Pulmonary artery endothelial cell (primary cell): ENCODE measurements around the gene MAMDC4. TPM values are rescaled to one million over a fixed set of nuclear protein-coding genes. Genes with fewer than 3 reads are reported as not detected.
"Not testable (repeated sequence)": the region's sequence is repeated elsewhere in the genome, so short reads cannot be mapped to it uniquely, and the experiment has no call there.

ENCODE experiments used
- DNase-seq: peaks from one replicate; pipeline ENCODE4 v3.0.0-alpha.2; 2011; ENCODE audit warnings: low read depth, low spot score
- total RNA-seq: library from RNA; depleted of rRNA; stranded (reverse); fragments of >200 nt; gene quantifications from 2 replicates; pipeline ENCODE4 v1.2.3, GENCODE V29; 2014

MAMDC4 gene
- total RNA-seq = 0.86 and 2.1 TPM in 2 replicates

DNA sequence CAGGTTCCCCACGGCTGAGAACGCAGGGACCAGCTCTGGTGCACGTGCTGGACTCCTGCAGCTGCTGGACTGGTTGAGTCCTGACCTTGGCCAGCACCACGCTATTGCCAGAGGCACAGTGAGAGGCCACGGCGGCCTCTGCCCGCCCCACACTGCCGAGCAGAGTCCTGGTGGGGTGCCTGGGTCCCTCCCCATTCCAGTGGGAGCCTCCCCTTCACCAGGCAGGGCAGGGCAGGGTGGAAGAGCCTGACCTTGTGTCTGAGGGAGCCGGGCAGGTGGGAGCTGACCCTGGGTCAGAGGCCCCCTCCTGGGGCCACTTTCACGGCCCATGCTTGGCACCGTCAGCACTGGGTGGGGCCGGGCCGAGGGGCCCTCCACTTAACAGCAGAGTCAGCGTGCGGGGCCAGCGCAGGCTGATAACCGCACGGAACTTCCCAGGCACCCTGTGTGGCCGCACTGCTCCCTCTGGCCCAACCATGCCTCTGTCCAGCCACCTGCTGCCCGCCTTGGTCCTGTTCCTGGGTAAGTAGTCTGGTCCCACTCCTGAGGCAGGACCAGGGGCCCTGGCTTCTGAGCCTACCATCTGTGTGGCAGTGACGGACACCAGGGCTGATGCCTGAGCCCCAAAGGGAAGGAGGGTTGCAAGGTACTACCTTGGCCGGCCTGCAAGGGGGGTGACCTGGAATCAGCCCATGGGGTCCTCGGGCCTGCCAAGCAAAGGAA, at the start of gene MAMDC4:
Gene MAMDC4, plus strand, starts transcription at position 406 of the 723 bp plus-strand sequence. Its CDS starts 71 bp downstream, at position 477.
- DNase-seq = no peak

DNA sequence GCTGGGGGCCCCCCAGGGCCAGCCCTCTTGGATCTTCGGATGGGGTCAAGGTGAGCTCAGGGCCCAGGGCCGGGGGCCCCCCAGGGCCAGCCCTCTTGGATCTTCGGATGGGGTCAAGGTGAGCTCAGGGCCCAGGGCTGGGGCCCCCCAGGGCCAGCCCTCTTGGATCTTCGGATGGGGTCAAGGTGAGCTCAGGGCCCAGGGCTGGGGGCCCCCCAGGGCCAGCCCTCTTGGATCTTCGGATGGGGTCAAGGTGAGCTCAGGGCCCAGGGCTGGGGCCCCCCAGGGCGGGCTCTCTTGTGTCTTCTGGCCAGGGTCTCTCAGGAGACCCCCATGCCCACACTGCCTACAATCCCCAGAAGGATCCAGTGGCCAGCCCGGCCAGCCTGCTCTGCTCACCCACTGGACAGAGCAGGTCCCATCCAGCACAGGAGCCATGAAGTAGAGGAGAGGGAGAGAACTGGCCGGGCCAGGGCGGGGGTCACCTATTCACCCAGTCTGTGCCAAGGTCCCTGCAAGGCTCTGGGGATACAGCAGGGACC, 49.1 kb upstream of the MAMDC4 start:
- DNase-seq = not testable (repeated sequence)

DNA sequence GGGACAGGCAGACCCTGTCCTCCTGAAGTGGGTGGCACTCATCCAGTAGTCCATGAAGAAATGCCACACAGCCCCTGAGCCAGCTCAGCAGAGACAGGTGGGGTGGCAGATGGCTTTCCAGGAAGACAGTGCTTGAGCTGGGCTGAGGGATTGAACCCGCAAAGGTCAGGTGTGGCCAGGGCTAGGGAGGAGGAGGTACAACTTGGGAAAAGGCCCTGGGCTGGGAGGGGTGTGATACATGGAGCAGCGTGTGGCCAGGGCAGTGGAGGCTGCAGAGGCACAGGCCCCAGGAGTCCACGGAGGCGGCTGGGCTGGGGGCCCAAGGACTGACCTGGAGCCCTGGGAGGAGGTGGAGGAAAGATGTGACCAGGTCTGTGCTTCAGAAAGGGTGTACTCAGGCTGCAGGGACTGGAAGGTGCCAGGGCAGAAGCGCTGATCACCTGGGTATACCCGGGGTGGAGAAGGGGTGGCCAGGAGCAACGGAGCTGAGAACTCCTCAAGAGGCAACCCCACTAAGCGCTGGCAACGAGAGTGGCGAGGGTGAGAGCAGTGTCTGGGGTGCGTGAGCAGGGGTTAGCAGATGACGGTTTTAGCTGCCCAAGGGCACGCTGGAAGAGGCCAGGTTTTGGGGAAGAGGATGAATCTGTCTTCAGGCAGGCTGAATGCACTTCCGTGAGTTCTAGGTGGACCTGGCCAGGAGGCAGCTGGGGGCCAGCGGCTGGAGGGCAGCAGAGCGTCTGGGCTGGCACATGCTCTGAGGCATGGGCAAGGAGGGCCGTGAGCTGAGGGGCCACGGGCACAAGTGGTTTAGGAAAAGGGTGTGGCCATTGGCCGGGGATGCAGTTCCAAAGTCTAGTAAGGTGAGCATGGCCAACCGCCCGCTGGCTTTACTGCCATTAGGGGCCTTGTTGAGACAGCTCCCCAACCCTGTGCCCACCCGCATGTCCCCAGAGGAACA, 48.3 kb upstream of the MAMDC4 start:
- no peak for DNase-seq

DNA sequence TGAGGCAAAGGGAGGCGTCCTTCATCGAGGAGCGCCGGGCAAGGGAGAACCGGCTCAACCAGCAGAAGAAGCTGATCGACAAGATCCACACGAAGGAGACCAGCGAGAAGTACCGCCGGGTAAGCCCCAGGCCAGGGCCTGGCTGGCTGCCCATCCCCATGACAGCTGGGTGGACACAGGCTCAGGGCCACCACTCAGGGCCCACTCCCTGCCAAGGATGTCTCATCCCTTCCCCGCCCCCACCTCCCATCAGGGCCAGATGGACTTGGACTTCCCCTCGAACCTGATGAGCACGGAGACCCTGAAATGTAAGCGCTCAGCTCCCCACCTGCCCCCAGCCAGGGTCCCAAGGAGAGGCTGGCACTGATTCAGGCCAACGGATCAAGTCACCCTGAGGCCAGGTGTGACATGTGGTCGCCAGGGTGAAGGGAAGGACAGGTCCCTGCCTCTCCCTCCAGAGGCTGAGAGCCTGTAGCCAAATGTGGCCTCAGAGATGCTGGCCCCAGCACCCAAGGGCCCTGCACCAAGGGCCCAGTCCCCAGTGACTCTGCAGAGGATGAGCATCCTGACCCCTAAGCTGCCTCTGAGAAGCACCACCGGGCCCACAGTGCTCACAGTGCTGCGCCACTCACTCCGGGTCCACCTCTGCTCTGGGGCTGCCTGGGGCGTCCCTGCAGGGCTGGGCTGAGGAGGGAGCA, 47.5 kb upstream of the MAMDC4 start:
- DNase-seq = no peak

DNA sequence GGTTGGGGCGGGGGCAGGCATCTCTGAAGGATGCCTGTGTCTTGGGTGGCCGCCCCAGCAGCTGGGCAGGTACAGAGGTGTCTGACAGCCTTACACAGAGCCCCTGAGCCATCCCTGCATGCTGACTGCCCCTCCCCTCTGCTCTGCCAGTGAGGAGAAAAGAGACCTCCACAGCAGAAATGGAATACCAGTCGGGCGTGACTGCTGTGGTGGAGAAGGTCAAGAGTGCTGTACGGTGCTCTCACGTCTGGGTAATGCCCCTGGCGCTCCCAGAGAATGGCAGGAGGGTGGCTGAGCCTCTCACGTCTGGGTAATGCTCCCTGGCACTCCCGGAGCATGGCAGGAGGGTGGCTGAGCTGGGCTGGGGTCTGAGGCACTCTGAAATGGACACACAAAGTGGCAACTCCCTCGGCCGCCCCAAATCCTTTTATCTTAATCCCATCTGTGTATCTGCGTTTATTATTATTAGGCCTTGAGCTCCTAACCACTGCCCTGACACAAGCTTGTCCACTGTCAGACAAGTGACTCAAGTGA, 46.9 kb upstream of the MAMDC4 start:
- no peak for DNase-seq

DNA sequence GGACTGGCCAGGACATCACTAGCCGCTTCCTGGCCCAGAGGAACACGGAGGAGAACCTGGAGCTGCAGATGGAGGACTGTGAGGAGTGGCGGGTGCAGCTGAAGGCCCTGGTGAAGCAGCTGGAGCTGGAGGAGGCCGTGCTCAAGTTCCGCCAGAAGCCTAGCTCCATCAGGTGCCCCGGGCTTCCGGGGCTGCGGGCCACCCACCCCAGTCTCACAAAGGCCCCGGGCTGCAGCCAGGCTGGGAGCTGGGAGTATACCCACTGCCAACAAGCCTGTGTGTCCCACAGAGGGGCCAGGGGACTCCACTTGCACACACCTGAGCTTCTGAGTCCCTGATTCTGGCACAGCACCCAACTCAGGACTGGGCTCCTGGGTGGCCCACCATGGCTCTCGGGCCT, 46.1 kb upstream of the MAMDC4 start:
- no peak for DNase-seq

DNA sequence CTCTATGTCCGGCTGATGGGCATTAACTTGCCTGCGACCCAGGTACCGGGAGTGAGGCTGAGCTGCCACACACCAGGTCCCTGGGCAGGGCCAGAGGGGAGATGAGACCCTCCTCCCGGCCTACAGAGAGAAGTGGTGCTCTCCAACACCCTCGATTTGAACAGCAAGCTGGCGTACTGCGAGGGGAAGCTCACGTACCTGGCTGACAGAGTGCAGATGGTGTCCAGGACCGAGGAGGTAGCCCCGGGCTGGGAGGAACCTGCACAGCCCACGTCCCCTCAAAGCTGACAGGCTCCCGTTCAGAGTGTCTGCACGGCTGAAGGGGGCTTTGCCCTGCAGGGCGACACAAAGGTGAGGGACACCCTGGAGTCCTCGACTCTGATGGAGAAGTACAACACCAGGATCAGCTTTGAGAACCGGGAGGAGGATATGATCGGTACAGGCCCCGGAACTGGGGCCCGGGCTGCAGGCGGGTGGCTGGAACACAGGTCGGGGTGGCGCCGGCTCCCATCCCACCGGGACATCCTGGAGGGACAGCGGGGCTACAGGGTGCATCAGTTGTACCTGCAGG, 45.4 kb upstream of the MAMDC4 start:
- DNase-seq = no peak

DNA sequence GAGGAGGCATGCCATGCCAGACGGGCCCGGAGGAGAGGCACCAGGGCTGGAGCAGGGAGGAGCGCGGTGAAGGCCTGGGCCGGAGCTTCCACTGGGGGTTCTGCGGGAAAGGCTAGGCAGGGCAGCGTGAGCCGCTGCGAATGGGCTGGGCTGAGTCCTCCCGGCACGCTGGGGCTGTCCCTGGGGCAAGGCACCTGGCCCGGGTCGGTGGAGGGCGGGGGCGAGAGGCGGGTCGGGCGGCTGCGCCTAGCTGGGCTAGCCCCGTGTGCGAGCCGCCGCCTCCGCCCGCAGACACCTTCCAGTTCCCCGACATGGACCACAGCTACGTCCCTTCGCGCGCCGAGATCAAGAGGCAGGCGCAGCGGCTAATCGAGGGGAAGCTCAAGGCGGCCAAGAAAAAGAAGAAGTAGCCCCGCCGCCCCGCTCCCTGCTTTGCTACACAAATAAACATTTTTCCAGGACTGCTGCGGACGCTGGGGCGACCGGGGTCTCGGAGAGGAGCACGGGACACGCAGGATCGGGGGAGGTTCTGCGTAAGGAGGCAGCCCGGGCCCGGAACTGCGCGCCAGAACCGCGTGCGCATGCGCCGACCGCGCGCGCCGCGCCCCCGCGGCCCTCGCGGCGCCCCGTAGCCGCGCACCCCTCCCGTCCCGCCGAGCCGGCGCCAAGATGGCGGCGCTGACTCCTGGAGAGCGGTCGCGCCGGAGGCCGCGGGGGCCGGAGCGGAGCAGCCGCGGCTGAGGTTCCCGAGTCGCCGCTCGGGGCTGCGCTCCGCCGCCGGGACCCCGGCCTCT, 44.7 kb upstream of the MAMDC4 start, which contains the start of gene RABL6:
Gene RABL6, plus strand, starts transcription at position 668 of the 794 bp plus-strand sequence. CDS start 249 bp downstream, outside the sequence.
- no peak for DNase-seq

DNA sequence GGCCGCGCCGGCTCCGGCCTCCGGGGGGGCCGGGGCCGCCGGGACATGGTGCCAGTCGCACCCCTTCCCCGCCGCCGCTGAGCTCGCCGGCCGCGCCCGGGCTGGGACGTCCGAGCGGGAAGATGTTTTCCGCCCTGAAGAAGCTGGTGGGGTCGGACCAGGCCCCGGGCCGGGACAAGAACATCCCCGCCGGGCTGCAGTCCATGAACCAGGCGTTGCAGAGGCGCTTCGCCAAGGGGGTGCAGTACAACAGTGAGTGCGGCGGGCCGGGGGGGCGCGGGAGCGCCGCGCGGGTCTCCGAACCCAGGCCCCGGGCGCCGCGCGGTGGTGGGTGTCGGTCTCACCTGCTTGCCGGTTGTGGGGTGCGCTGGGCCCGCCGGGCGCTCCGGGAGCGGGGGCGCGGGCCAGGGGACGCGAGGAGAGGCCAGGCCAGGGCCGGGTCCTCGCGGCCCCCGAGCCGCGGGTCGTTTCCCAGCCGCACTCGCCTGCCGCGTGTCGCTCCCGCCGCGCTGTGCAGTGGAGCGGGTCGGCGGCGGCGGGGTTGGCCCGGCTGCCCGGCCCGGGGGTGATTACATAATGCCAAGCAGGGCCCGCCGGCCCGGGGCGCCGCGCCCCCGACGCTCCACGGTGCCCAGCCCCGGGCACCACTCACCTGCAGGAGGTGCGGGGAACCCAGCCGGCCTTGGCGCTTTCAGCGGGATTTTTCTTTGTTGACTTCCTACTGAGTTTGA, 43.9 kb upstream of the MAMDC4 start:
- DNase-seq = no peak

DNA sequence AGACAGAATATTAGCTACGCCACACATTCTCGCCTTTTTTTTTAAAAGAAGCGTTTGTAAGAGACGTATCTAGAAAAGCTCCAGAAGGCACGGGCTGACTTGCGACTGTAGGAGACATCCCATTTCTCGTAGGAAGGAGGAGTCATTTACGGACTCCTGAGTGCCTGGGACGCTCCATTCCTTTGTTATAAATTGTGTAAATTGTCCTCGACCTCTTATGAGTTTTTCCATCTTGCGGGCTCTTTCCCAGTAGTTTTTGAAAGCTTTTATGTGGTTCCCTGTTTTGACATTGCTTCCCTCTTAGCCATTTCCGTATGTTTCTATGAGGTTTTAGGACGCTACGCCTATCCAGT, 43.4 kb upstream of the MAMDC4 start:
- no peak for DNase-seq

DNA sequence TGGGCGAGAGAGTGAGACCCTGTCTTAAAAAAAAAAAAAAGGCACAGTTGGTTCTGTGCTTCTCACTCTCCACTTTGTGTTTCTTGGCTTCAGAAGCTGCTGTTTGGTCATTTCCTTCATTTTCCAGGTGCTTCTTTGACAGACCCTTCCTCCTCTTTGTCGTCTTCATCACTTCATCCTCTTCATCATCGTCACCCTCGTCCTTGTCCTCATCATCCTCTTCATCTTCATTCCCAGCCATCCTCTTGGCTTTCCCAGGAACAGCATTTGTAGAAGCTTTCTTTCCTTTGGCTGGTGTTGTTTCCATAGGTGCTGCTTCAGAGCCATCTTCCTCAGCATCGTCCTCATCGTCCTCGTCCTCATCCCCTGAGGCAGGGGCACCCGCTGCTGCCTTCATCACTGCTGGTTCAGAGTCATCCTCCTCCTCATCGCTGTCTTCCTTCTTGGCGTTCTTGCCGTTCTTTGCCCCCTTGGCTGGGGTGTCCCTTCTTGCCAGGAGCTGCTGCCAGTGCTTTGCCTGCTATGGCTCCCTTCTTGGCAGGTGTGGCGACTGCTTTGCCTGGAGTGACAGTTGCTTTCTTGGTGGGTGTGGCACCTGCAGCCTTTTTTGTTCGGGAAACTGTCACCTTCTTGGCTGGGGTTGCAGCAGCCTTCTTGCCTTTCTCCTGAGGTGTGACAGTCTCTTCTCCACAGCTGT, 37.3 kb upstream of the MAMDC4 start:
- DNase-seq = no peak

DNA sequence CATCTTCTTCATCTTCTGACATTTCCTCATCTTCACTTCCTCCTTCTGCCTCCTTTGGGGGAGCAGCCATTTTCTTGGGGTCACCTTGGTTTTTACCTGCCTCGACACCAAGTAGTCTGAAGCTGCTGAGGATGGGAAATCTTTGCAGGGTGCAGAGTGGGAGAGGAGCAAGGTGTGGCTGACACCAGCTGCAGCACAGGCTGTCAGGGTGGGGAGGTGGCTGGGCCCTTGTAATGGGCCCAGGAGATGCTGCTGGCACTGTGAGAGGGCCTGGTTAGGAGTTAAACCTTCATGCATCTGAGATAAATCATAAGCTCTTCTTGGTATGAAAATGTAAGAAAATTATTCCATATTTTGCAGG, 36.7 kb upstream of the MAMDC4 start:
- no peak for DNase-seq

DNA sequence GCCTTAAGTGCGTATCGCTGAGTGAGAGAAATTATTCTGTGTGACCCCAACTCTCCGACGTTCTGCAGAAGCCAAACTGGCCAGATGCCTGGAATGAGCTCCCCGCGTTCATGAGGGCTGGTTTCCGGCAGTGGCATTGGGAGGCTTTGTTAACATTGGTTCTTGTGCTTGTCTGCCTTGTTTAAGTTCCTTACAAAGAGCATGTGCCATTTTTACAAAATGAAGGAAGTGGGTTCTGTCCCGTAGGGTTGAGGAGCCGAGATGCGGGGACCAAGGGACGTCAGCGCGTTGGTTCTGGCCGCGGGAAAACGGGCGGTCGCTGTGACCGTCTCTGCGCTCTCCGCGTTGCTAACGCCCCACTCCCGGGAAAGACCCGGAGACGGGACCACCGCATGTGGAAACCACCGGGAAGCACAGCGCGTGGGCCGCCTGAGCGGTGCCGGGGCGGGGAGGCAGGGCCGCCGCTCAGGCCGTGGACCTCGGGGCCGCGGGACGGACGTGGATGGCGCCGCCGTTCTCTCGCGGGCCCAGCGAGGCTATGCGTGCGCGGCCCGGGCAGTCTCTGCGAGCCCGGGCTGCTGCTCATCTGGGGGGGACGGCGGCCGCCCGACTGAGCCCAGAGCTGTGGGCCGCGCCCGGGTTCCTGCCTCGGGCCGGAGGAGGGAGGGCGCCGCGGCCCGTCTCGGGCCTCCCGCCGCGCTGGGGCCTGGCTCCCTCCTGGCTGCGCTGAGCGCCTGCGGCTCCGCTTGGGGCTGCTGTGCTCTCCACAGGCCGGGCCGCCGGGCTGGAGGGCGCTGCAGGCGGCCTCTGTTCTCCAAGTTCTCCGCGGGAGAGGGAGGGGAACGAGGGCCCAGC, 30.9 kb upstream of the MAMDC4 start:
- DNase-seq = no peak

DNA sequence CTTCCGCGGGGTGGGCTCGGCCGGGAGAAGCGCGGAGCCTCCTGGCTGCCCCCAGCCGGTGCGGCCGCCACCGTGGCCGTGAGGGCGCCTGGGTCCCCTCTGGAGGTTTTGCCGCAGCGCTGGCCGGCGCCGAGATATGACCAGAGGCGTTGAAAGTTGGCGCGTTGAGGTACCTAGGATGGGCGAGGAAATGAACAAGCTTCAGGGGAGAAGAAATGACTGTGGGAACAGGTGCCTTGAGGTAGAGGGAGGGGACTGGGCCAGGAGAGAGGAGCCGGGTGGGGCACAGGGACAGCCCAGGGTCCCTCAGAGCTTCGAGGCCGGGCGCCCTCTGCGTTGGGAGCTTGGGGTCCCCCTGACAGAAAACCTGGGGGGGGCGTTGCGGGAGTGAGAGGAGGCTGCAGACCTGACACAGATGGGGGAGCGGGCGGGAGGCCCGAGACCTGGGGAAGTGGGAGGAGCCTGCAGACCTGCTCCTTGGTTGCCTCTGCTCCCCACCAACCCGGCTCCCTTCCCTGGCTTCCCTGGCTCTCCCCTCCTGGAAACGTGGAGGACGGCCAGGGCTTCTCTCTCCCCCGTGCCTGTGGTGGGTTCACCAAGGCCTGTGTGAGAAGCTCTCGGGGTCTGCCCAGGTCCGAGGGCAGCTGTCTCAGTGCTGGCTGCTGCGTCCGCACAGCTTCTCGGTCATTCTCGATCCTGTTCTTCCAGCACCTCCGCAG, 30.2 kb upstream of the MAMDC4 start:
- DNase-seq = no peak

DNA sequence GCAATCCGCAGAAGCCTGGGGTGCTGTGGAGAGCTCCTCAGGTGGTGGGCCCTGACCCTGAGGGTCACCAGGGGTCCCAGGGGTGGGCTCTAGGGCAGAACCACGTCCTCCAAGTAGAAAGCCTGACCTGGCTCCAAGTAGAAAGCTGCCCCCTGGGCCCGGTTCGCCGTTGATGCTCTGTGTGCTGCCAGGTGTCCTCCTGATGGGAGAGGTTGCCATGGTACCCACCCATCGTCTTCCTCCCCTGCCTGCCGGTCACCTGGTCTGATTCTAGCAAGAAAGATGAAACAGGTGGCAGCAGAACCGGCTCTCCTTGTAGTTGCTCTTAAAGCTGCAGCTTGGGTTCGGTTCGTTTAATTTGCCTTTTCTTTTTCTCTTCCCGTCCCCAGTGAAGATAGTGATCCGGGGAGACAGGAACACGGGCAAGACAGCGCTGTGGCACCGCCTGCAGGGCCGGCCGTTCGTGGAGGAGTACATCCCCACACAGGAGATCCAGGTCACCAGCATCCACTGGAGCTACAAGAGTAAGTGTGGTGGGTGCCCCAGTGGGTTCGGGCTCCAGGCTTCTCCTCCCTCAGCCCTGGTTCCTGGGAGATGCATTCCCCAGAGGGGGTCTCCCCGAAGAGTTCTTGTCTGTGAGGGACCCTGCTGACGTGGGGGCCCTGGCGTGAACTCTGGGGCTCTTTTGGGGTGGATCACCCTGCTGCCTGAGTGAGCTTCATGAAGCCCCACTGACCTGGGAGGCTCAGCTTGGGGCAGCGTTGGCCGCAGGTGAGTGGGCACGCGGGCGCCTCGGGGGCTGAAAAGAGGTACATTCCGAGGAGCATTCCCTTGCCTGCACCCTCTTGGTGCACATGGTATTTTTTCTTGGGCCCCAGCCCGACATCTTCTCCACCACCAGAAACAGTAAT, 28.8 kb upstream of the MAMDC4 start:
- DNase-seq = no peak
